Osteoblast (primary cell): ENCODE measurements around the gene PDK2. TPM values are rescaled to one million over a fixed set of nuclear protein-coding genes. Genes with fewer than 3 reads are reported as not detected.

Experiments used
- DNase-seq: peaks from one replicate; pipeline ENCODE4 v3.0.0; 2011; ENCODE audit warnings: low spot score, mixed read lengths; ENCODE audit not compliant: insufficient read length; ENCODE audit errors: missing footprints
- H2AFZ ChIP-seq: 2 replicates; pipeline ENCODE4 v1.6.0; 2011; ENCODE audit warnings: mild to moderate bottlenecking, low read length
- H3K27ac ChIP-seq: 2 replicates; pipeline ENCODE4 v1.5.1; 2011; ENCODE audit warnings: mild to moderate bottlenecking, low read depth, low read length, moderate library complexity
- H3K27me3 ChIP-seq: 2 replicates; pipeline ENCODE4 v1.6.0; 2012; ENCODE audit warnings: mild to moderate bottlenecking, control low read depth, inconsistent platforms, low read length, moderate library complexity; ENCODE audit not compliant: insufficient read depth
- H3K36me3 ChIP-seq: 2 replicates; pipeline ENCODE4 v1.5.1; 2011; ENCODE audit warnings: mild to moderate bottlenecking, low read length, control low read depth, moderate library complexity; ENCODE audit not compliant: insufficient read depth
- H3K4me1 ChIP-seq: 2 replicates; pipeline ENCODE4 v1.5.1; 2011; ENCODE audit warnings: mild to moderate bottlenecking, low read length, control low read depth, moderate library complexity; ENCODE audit not compliant: insufficient read depth
- H3K4me2 ChIP-seq: 2 replicates; pipeline ENCODE4 v1.6.0; 2011; ENCODE audit warnings: mild to moderate bottlenecking, low read length; ENCODE audit not compliant: insufficient read depth
- H3K4me3 ChIP-seq: fragments of 200-600 bp; sonication (generic); 3 replicates; pipeline ENCODE4 v1.5.1; 2012; ENCODE audit warnings: mild to moderate bottlenecking, low read length, inconsistent platforms; ENCODE audit not compliant: insufficient read depth
- H3K79me2 ChIP-seq: 2 replicates; pipeline ENCODE4 v1.6.0; 2012; ENCODE audit warnings: mild to moderate bottlenecking, low read length, control low read depth, inconsistent platforms; ENCODE audit not compliant: insufficient read depth
- H3K9me3 ChIP-seq: 2 replicates; pipeline ENCODE4 v1.5.1; 2011; ENCODE audit warnings: low read depth, low read length, control low read depth
- H4K20me1 ChIP-seq: 2 replicates; pipeline ENCODE4 v1.6.0; 2012; ENCODE audit warnings: mild to moderate bottlenecking, low read length, control low read depth; ENCODE audit not compliant: insufficient read depth
- total RNA-seq: library from RNA; depleted of rRNA; stranded (reverse); fragments of >200 nt; gene quantifications from 2 replicates; pipeline ENCODE4 v1.2.3, GENCODE V29; 2012
- TF ChIP-seq, protein P1 (sequence below): IDR thresholded peaks from 2 replicates; pipeline ENCODE4 v1.5.1; 2011; ENCODE audit warnings: mild to moderate bottlenecking, low read depth, low read length, moderate library complexity; ENCODE audit errors: extremely low read depth

Gene PDK2
- total RNA-seq, 1 donor, result 43.4 TPM

DNA sequence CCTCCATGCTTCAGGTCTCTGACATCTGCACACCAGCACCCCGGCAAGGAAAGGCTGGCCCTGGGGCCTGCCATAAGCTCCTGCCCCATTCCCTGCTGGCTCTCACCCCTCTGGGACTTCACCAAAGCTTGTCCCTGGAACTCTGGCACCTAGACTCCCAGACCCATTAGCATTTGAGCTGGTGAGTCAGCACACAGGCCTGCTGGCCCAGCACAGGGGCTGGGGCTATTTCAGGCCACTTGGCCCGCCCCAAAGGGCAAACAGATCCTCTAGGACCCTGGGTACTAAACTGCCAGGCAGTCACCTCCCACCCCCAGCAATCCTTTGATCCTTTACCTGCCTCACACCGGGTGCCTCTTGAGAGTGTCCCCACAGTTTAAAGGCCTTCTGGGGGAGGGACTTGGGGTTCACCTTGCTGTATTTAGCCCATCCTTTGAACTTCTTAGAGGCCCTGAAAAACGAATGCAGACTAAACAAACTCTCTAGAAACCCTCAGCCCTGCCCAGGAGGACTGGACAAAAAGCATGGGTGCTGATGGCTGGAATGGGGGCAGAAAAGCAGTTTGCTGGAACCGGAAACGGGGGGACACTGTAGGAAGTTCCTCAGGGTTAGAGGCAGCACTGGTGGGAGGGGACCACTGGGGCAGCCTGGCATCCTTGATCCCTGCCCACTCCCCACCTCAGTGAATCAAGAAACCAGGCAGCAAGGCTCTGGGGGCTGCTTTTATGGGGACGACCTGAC is 38.0 kb downstream of the PDK2 start:
- H4K20me1 ChIP-seq, result peaks cover 37% of the 10 kb centered on the region
- peak; percentile 99 for DNase-seq
- TF ChIP-seq, protein P1, sequence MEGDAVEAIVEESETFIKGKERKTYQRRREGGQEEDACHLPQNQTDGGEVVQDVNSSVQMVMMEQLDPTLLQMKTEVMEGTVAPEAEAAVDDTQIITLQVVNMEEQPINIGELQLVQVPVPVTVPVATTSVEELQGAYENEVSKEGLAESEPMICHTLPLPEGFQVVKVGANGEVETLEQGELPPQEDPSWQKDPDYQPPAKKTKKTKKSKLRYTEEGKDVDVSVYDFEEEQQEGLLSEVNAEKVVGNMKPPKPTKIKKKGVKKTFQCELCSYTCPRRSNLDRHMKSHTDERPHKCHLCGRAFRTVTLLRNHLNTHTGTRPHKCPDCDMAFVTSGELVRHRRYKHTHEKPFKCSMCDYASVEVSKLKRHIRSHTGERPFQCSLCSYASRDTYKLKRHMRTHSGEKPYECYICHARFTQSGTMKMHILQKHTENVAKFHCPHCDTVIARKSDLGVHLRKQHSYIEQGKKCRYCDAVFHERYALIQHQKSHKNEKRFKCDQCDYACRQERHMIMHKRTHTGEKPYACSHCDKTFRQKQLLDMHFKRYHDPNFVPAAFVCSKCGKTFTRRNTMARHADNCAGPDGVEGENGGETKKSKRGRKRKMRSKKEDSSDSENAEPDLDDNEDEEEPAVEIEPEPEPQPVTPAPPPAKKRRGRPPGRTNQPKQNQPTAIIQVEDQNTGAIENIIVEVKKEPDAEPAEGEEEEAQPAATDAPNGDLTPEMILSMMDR, result no peak
- H3K79me2 ChIP-seq, result peaks cover 9% of the 10 kb centered on the region
- H3K4me3 ChIP-seq, result no peak overlapping the region
- H3K9me3 ChIP-seq, result no peaks in the 10 kb centered on the region
- peaks cover 34% of the 10 kb centered on the region for H3K36me3 ChIP-seq
- no peak overlapping the region for H3K4me2 ChIP-seq
- peaks cover 21% of the 10 kb centered on the region for H3K4me1 ChIP-seq
- no peak overlapping the region for H2AFZ ChIP-seq
- no peaks in the 10 kb centered on the region for H3K27me3 ChIP-seq
- H3K27ac ChIP-seq, result no peak overlapping the region

DNA sequence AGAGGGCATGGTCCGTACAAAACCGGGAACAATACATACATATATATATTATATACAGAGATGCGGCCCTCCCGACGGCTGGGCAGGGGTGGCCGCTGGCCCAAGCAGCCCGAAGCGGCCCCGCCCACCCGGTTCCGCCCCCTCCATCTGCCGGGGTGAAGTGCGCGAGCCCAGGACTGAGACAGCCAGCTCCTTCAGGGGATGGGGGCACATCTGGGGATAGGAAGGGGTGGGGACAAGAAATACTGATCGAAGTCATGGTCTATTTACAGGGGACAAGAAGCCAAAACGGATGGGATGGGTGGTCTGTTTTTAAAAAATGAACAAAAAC is 38.6 kb downstream of the PDK2 start:
- Histone ChIP-seq H2AFZ (no peak overlapping the region), H3K4me1 (peaks cover 21% of the 10 kb centered on the region)
- TF ChIP-seq, protein P1, result no peak

DNA sequence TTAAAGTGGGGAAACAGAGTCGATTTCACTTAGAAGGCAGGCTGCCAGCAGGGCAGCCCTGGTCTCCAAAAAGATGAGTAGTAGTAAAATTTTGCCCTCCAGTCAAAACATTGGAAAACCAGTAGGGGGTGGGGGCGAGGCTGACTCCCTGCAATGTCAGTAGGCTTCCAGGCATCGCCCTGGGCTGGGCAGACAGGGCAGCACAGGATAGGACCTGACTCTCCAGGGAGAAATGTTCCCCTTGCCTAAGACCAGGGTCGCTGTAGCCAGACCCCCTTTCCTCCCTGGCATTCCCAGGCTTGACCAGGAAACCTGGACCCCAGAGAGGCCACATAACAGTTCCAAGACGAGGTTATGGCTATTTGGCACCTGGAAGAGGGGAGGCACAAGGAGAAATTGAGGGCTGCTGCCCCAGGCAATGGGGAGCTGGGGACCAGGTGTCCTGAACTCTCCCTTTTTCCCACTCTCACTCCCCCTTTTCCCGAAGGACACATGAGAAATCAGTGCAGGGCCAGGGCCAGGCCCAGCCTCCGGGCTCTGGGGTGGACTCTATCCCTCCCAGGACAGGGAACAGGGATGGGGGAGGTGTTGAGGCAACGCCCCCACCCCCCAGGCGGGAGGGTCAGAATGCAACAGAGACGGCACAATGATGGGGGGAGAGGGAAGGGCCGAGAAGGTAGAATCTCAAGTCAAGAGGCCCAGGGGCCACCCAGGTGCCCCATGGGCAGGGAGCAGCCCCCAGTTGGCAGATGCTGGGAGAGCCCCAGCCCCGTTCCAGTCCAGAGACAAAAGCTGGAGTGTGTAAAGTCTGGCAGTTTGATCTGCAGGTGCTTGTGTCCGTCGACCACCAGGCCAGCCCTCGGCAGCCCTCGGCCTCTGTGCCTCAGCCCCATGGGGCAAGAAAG is 39.3 kb downstream of the PDK2 start:
- Histone ChIP-seq H3K4me2 (no peak overlapping the region), H3K27me3 (no peaks in the 10 kb centered on the region), H4K20me1 (peaks cover 48% of the 10 kb centered on the region), H3K36me3 (peaks cover 47% of the 10 kb centered on the region), H2AFZ (no peak overlapping the region), H3K4me3 (no peak overlapping the region), H3K4me1 (peaks cover 21% of the 10 kb centered on the region), H3K79me2 (peaks cover 16% of the 10 kb centered on the region), H3K9me3 (no peaks in the 10 kb centered on the region), H3K27ac (no peak overlapping the region)
- TF ChIP-seq, protein P1, result peak; percentile 6
- DNase-seq, result peak; percentile 94

More for the DNA sequence above, 38.6 kb downstream of the PDK2 start:
- H4K20me1 ChIP-seq, result peaks cover 41% of the 10 kb centered on the region
- H3K9me3 ChIP-seq, result no peaks in the 10 kb centered on the region
- peaks cover 40% of the 10 kb centered on the region for H3K36me3 ChIP-seq
- peak; percentile 90 for DNase-seq
- no peaks in the 10 kb centered on the region for H3K27me3 ChIP-seq
- H3K4me3 ChIP-seq, result no peak overlapping the region
- H3K27ac ChIP-seq, result no peak overlapping the region
- H3K4me2 ChIP-seq, result no peak overlapping the region
- H3K79me2 ChIP-seq, result peaks cover 10% of the 10 kb centered on the region
